ENCODE measurements around the gene PF4V1. TPM values are rescaled to one million over a fixed set of nuclear protein-coding genes. Genes with fewer than 3 reads are reported as not detected.

PF4V1 gene
- total RNA-seq, 2 experiments from 2014 or later, result not detected

- Histone ChIP-seq H3K36me3 (ENCODE audit: insufficient read depth, low read length) (no peaks in the 10 kb centered on the region), H3K4me3 (ENCODE audit: low read depth, low read length, poor library complexity, severe bottlenecking) (no peak overlapping the region), H3K4me1 (ENCODE audit: insufficient read depth, low read length, poor library complexity, severe bottlenecking) (no peaks in the 10 kb centered on the region), H3K4me2 (ENCODE audit: low read length) (no peak overlapping the region), H4K20me1 (ENCODE audit: insufficient read depth, low read length) (no peaks in the 10 kb centered on the region), H3K9me2 (ENCODE audit: insufficient read depth, low read length) (no peaks in the 10 kb centered on the region), H3K79me2 (ENCODE audit: insufficient read depth, low read depth, low read length) (no peaks in the 10 kb centered on the region), H3K27ac (ENCODE audit: low read depth, low read length, poor library complexity, severe bottlenecking) (no peak overlapping the region), H3K9me3 (ENCODE audit: low read length) (no peaks in the 10 kb centered on the region), H2AFZ (ENCODE audit: low read length) (no peak overlapping the region)
- POLR2A ChIA-PET, result interaction anchor here (0.6 kb wide), 1 partner anchor 1057 kb away, joined by 4 read pairs; no protein-coding TSS in a partner anchor
- BruUV-seq (replicated peaks), result no TSS peak
- intact Hi-C loops (cut with micrococcal nuclease; ENCODE audit: unreplicated experiment), result no loop called here
- TF ChIP-seq EZH2phosphoT487 (IDR thresholded peaks at IDR 0.05; ENCODE audit: borderline replicate concordance, low read depth, low read length) (no peak), CTCF (conservative IDR thresholded peaks at IDR 0.05; ENCODE audit: low read length) (no peak)
- DNase-seq (ENCODE audit: low spot score), result no peak
- CTCF ChIA-PET (ENCODE audit: unreplicated experiment), result no interaction called here
Observed at GRCh38 chr4:73865431-73866096, 12.5 kb downstream of the PF4V1 start.

DNA sequence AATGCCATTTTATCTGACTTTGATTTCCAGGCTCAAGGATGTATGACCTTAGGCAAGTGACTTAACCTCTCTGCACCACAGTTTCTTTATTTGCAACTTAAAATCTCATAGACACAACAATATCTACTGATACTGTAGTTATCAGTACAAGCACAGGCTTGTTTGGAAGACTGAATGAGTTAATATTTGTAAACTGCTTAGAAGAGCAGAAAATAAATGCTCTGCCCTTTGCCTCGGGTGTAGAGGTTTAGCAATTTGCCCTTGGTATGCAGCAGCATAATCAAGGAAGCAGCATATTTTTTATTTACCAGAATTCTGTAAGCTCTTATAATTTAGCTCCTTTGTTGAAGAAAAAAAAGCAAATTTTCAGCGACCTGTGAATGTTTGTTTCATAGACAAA is 13.2 kb downstream of the PF4V1 start:
- H3K27ac ChIP-seq (ENCODE audit: low read depth, low read length, poor library complexity, severe bottlenecking), result no peak overlapping the region
- no peak overlapping the region for H2AFZ ChIP-seq (ENCODE audit: low read length)
- ChIA-PET POLR2A (no interaction called here), CTCF (ENCODE audit: unreplicated experiment) (no interaction called here)
- H3K4me3 ChIP-seq (ENCODE audit: low read depth, low read length, poor library complexity, severe bottlenecking), result no peak overlapping the region
- H3K9me3 ChIP-seq (ENCODE audit: low read length), result no peaks in the 10 kb centered on the region
- BruUV-seq (replicated peaks), result no TSS peak
- intact Hi-C loops (cut with micrococcal nuclease; ENCODE audit: unreplicated experiment), result no loop called here
- TF ChIP-seq CTCF (conservative IDR thresholded peaks at IDR 0.05; ENCODE audit: low read length) (no peak), EZH2phosphoT487 (IDR thresholded peaks at IDR 0.05; ENCODE audit: borderline replicate concordance, low read depth, low read length) (no peak)
- no peak overlapping the region for H3K4me2 ChIP-seq (ENCODE audit: low read length)
- H3K36me3 ChIP-seq (ENCODE audit: insufficient read depth, low read length), result no peaks in the 10 kb centered on the region
- H3K9me2 ChIP-seq (ENCODE audit: insufficient read depth, low read length), result no peaks in the 10 kb centered on the region
- H3K4me1 ChIP-seq (ENCODE audit: insufficient read depth, low read length, poor library complexity, severe bottlenecking), result no peaks in the 10 kb centered on the region
- no peaks in the 10 kb centered on the region for H4K20me1 ChIP-seq (ENCODE audit: insufficient read depth, low read length)
- H3K79me2 ChIP-seq (ENCODE audit: insufficient read depth, low read depth, low read length), result no peaks in the 10 kb centered on the region
- DNase-seq (ENCODE audit: low spot score), result no peak

DNA sequence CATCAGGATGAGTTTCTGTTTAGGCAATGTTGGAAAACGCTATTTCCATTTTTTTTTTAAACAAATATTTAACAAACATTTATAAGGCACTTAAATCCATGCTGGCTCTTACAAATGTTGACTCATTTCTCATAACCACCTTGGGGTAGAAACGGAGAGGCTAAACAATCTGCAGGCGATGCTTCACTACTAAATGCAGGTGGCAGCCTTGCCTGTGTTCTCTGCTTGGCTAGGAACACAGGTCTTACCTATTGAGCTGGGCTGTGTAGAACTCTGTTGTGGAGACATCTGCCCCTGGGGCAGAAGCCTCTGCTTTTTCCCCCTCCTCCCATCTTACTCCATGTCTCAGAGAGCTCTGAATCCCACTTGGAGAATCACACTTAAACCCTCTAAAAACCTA is 14.7 kb downstream of the PF4V1 start:
- no peak for DNase-seq (ENCODE audit: low spot score)
- Histone ChIP-seq H3K9me2 (ENCODE audit: insufficient read depth, low read length) (no peaks in the 10 kb centered on the region), H3K27ac (ENCODE audit: low read depth, low read length, poor library complexity, severe bottlenecking) (no peak overlapping the region), H3K4me1 (ENCODE audit: insufficient read depth, low read length, poor library complexity, severe bottlenecking) (no peaks in the 10 kb centered on the region), H3K36me3 (ENCODE audit: insufficient read depth, low read length) (no peaks in the 10 kb centered on the region), H2AFZ (ENCODE audit: low read length) (no peak overlapping the region), H3K4me3 (ENCODE audit: low read depth, low read length, poor library complexity, severe bottlenecking) (no peak overlapping the region), H3K79me2 (ENCODE audit: insufficient read depth, low read depth, low read length) (no peaks in the 10 kb centered on the region), H3K9me3 (ENCODE audit: low read length) (no peaks in the 10 kb centered on the region), H4K20me1 (ENCODE audit: insufficient read depth, low read length) (no peaks in the 10 kb centered on the region), H3K4me2 (ENCODE audit: low read length) (no peak overlapping the region)
- ChIA-PET CTCF (ENCODE audit: unreplicated experiment) (no interaction called here), POLR2A (no interaction called here)
- no peak for TF ChIP-seq CTCF (conservative IDR thresholded peaks at IDR 0.05; ENCODE audit: low read length)
- no peak for TF ChIP-seq EZH2phosphoT487 (IDR thresholded peaks at IDR 0.05; ENCODE audit: borderline replicate concordance, low read depth, low read length)
- intact Hi-C loops (cut with micrococcal nuclease; ENCODE audit: unreplicated experiment), result no loop called here
- no TSS peak for BruUV-seq (replicated peaks)

Measured in OCI-LY7 (cell line).